NCI-H446 treated with DMSO at 0.1 percent for 48 hours (cell line): ENCODE results near the gene CLMN.

Experiments
- DNase-seq: peaks from one replicate; lab custom pipeline; 2025; lab: John Stamatoyannopoulos, UW

Gene CLMN

DNA sequence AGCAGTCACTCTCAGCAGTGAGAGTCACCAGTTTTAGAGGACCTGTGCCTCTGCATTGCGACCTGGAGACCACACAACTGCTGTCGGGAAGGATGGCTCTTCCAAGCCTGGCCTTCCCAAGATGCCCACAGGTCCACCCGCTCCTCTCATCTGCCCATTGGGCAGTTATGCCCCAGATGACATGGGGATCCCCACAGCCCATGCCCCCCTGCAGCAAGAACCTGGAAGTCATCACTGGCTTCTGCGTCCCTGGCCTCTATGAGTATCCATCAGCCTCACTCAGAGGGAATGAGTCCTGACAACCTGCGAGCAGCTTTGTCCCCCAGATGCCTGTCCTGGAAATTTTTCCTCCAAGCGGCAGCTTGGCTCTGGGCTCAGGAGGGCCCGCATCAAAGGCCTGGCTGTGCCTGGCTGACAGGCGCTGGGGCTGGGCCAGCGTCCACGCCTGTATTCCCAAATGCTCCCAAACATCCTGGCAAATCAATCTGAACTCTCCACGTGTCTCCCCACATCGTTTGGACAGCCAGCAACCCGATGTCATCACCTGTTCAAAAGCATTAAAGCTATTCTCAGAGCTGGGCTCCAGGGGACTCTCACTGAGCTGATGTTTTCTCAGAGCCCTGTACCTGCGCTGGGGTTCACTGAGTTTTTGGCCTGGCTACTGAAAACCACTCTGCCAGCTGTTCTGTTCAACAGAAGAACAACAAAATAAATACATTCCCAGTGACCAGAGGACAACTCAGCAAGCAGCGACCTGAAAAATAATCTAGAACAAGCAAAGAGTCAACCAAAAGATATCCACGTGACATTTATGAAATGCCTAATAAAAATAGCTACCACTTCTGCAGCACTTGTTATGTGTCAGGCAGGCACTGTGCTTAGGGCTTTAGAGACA is 57.8 kb downstream of the CLMN start:
- no peak for DNase-seq

GRCh38 chr14:95260537-95261361 is 59.0 kb downstream of the CLMN start:
- DNase-seq = no peak

DNA sequence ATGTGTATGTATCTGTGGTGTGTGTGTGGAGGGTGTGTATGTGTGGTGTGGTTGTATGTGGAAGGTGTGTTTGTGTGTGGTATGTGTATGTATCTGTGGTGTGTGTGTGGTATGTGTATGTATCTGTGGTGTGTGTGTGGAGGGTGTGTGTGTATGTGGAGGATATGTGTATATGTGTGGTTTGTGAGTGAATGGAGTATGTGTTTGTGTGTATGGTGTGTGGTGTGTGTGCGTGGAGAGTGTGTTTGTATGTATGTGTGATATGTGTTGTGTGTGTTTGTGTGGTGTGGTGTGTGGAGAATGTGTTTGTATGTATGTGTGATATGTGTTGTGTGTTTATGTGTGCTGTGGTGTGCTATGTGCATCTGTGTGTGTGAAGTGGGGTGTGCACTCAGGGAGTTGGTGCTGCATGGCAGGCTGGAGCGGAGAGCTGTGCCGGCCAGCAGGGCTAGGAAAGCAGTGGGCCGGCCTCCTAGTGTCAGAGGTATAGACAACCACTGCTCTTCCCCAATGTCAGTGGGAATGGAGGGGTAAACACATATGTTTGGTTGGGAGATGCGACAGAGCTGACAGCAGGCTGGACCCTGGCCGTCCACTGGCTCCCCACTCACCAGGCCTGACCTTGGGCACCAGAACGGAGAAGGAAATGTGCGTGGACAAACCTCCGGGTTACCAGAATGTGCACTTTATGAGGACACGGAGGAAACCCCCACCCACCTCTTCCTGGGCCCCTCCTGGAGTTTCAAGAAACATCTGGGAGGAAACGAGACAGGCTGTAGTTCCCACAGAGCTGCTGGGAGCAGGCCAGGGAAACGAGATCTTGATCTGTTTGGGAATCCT is 60.7 kb downstream of the CLMN start:
- no peak for DNase-seq

- DNase-seq = no peak
These were observed 61.6 kb downstream of the CLMN start for GRCh38 chr14:95258156-95258555.

DNA sequence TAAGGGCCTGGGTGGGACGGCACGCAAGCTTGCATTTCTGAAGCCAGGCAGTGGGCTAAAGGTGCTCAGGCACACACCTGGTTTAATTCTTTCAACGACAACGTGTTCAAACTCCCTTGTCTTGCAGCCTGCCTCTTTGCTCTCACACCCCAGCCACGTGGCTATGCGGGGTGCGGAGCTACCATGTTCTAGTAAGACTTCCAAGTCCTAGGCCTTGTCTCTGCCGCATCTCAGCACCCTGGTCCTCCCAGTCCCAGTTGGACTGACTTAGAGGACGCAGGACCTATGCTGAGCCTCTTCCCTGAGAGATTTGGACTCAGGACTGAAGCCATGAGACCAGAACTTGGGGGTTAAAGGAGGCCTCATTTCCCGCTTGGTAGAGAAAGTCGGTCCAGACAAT is 62.2 kb downstream of the CLMN start:
- no peak for DNase-seq

DNA sequence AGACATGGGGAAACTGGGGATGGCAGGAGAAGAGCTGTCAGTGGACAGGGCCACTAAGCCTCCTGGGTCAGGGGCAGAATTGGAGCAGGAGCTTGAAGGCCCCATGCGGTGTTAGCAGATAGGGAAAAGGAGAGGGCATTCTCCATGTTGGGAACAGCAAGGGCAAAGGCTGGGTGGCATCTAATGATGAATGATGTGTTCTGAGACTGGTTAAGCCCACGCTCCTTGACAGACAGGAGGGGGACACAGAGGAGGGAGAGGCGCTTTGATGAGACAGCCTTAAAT is 63.0 kb downstream of the CLMN start:
- no peak for DNase-seq

GRCh38 chr14:95256002-95256775 is 63.5 kb downstream of the CLMN start:
- no peak for DNase-seq

DNA sequence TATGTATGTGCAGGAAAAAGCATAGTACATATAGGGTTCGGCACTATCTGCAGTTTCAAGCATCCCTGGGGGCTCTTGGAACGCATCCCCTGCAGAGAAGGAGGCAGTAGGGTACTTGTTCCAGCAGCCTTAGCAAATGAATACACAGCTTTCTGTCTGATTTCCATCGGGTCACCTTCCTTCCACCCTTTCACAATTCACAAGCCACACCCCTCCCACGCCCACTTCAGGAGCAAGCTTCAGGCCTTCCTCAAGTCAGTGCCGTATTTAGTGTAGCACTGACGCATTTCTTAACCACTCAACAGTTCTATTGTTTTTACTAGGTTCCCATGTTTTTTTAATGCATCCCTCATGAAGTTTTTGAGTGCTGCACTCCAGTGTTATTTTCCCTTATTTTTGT is 64.2 kb downstream of the CLMN start:
- no peak for DNase-seq

GRCh38 chr14:95255013-95255412 is 64.7 kb downstream of the CLMN start:
- DNase-seq = no peak

GRCh38 chr14:95254288-95254687 is 65.4 kb downstream of the CLMN start:
- no peak for DNase-seq

- no peak for DNase-seq
These were observed 66.6 kb downstream of the CLMN start for GRCh38 chr14:95253039-95253630.

- no peak for DNase-seq
These were observed 67.5 kb downstream of the CLMN start for GRCh38 chr14:95252219-95252618.

DNA sequence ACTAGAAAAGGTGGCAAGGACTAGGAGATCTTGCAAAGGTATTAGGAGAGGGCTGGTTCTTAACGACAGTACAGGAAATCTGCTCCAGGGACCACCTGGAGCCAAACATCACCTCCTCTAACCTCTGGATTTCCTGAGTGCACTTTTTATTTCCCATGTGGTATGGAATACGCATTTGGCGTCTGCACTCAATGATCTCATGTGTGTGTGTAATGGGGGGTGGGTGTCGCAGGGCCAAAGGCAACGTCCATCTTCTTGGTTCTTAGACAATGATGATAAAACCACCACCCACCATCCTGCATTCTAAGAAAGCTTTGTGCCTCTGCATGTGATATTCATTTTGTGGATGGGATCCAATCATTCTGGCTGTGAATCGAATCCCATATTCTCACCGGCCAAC is 68.8 kb downstream of the CLMN start:
- no peak for DNase-seq

DNA sequence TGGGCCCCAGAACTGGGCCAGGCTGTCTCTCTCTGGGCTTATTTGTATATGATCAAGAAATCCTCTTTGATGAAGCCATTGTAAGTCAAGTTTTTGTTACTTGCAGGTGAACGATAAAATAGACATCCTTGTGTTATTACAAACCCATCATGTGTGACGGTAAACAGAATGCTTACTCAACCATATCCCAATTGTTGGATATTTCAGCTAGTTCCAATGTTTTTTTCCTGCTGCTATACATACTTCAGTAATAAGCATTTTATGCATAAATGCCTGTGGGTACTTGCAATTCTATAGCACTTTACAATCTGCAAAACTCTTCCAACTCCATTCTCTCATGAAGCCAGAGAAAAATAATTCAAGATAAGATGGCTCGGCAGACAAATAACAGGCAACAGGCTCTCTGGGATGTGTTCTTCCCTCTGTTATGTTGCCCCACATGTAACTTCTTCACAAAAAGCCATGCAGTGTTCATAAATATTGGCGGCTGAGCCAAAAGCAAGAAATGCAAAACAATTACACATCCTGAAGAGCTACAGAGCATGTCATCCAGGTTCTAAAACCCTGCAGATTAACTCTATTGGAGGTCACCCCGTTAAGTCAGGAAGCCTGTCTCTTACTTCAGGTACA is 69.5 kb downstream of the CLMN start:
- no peak for DNase-seq

- DNase-seq = no peak
These were observed 71.3 kb downstream of the CLMN start for GRCh38 chr14:95248432-95248831.

DNA sequence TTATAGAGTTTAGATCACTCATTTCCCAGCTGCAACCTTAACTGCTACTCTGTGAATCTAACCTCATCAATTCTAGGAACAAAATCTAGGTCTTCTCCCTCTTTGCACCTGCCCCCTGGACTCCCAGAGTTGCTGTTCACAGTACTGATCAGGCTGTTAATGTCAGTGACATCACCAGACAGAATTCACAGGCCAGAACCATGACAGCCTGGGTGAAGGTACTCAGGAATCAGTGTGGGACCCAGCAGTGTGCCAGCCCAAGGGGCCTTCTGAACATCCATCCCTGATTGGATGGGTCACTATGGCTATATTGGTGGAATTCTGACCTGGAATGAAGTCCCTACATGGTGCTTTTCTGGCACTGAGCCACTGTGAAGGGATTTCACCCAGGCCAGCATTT is 72.8 kb downstream of the CLMN start:
- no peak for DNase-seq

GRCh38 chr14:95245334-95245733 is 74.4 kb downstream of the CLMN start:
- no peak for DNase-seq

GRCh38 chr14:95244587-95244986 is 75.1 kb downstream of the CLMN start:
- no peak for DNase-seq

DNA sequence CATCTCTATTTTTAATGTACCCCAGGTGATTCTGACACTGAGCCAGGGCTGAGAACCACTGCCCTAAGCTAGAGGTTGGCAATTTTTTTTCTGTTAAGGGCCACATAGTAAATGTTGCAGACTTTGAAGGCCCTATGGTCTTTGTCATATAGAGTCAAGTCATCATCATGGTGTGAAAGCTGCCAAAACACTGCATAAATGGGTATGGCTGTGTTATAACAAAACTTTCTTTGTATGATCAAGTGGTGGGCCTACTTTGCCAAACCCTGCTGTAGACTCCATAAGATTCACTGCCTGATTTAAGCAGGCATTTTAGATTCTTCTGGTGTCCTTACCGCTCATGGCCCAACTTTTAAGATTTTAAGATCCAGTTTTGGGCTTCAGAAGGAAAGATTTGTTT is 76.8 kb downstream of the CLMN start:
- no peak for DNase-seq

DNA sequence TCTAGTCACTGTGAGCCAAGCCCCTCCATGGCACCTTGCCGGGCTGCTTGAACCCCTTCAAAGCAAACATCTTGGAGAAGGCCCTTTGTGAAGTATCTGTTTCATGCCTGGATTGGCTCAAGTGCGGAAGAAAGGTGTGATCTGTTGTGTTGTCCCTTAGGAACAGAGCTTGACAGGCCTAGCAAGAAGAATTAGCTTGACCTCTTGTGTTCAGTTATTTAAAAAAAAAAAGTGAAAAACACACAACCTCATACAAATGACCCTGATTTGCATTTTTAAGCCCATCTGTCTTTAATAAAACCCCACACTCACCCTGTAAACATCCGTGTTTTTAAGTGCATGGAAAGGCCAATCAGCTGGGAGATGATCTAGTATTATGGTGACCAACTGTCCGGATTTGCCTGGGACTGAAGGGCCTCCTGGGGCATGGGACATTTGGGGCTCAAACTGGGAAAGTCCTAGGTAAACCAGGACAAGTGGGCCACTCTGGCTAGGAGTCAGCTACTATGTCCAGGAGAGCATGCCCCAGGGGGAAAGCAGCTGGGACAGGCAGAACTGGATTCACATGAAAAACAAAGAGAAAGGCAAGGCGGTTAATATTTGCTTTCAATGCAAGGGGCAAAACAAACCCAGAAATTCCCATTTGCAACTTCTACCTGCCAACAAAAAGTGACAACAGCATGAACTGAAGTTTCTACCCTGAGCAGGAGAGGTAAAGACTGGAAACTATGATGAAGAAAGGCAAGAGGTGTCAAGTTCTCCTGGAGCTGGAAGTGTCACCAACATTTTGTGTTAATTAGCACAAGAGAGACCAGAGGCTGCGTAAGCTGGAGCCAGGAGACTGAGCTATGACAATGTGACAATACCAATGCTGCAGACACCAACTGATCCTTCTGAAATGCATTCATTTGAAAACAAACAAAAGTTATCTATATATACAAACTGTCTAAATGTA is 78.6 kb downstream of the CLMN start:
- no peak for DNase-seq
